Measurements from ENCODE around the gene SPTSSA.
A peak's percentile ranks its signal among the peaks of the same experiment; 100 is the strongest.
"Not testable (repeated sequence)": the region's sequence is repeated elsewhere in the genome, so short reads cannot be mapped to it uniquely, and the experiment has no call there.

SPTSSA gene

GRCh38 chr14:34470319-34470718, 8.3 kb upstream of the SPTSSA start:
- DNase-seq = no peak

GRCh38 chr14:34466691-34467090, 4.7 kb upstream of the SPTSSA start:
- DNase-seq = no peak

- peak; percentile 37 for DNase-seq
Measured at GRCh38 chr14:34465069-34465859, 3.2 kb upstream of the SPTSSA start.

- DNase-seq = no peak
Measured at GRCh38 chr14:34463598-34463961, 1.5 kb upstream of the SPTSSA start.

- peak; percentile 50 for DNase-seq
Measured at GRCh38 chr14:34461334-34462131, 507 bp downstream of the SPTSSA start.

GRCh38 chr14:34460841-34461240, 1.2 kb downstream of the SPTSSA start:
- DNase-seq = peak; percentile 19

GRCh38 chr14:34460295-34460694, 1.7 kb downstream of the SPTSSA start:
- DNase-seq = no peak

GRCh38 chr14:34457186-34457585, 4.9 kb downstream of the SPTSSA start:
- DNase-seq = no peak

- DNase-seq = no peak
Measured at GRCh38 chr14:34453226-34453625, 8.8 kb downstream of the SPTSSA start.

GRCh38 chr14:34452258-34452822, 9.7 kb downstream of the SPTSSA start:
- DNase-seq = no peak

DNA sequence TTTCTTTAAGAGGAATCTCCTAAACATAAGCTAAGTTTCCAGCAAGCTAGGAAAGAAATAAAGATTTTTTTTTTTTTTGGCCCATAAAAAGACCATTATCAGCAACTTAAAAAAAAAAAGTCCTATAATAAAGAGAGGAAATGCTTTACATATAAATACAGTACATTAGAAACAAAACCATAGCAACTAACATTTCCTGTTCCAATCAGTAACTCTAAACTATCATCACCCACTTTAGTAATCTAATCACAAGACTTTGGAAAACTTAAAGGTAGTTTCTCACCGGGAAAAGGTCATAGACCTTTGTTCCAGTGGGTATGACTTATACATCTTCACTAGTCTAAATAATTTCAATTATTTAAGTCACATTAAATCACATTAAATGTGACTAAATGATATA, 11.1 kb downstream of the SPTSSA start:
- no peak for DNase-seq

DNA sequence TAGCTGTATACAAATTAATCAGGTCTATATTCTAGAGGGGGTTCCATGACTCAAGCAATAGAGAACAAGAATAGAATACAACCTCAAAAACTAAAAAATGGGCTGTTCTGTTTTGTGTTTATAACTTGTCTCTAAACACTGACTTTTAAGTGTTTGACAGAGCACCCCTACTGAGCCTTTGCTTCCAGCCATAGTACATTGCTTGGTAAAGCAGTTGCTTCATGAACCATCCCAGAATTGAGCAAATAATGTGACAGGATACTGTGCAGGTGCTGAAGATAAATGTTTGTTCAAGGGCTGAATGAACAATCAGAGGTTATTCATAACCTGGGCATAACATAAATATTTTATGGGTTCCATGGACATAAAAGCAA, 11.5 kb downstream of the SPTSSA start:
- no peak for DNase-seq

- no peak for DNase-seq
Measured at GRCh38 chr14:34449819-34450541, 12.1 kb downstream of the SPTSSA start.

- no peak for DNase-seq
Measured at GRCh38 chr14:34439090-34439489, 22.9 kb downstream of the SPTSSA start.

GRCh38 chr14:34438438-34438837, 23.6 kb downstream of the SPTSSA start:
- DNase-seq = no peak

GRCh38 chr14:34437729-34438080, 24.3 kb downstream of the SPTSSA start:
- DNase-seq = no peak

DNA sequence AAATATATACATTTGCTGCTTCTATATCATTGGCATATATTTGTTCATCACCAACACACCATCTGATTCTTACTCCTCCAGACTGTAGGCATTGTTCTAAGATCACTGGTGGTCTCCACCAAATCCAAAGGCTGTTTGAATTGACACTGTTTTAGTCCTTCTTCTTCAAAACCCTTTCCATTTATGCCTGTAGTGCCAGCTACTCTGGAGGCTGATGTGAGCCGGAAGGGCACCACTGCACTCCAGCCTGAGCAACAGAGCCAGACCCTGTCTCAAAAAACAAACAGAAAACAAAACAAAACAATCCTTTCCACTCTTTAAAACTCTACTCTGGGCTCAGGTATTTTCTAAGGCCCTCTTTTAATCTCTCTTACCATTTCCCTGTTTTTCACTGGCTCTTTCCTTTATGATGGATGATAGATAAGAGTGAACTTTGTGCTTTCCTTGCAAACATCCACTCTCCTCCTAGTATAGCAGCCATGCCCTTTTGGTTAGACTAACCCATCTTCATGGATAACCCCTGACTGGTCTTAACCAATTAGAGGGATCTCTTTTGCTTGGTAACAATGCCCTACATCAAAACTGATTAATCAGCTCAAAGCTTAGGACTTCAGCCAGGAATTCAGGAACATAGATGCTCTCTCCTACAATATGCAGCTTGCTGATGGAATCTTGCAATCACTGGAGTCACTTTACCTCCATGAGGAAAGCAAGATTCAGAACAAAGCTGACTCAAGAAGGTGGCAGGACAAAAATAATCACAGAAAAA, 24.9 kb downstream of the SPTSSA start:
- DNase-seq = no peak

GRCh38 chr14:34436118-34436905, 25.7 kb downstream of the SPTSSA start:
- peak; percentile 22 for DNase-seq

DNA sequence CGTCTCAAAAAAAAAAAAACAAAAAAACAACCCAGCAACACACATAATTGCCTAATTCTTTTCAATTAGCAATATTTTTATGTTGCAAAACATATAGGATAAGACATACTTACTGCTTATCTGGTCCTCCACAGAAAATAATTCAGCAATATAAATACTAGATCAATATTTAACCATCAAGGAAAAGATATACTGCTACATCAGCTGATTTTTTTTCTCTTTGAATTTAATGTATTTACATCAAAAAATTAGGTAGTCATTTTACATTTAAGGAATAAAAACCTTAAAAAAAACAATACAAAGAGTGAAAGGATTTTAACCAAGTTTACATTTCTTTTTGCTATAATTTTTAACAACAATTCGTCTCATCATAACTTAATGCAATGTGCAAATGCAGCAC, 28.1 kb downstream of the SPTSSA start:
- no peak for DNase-seq

- not testable (repeated sequence) for DNase-seq
Measured at GRCh38 chr14:34428102-34428466, 34.0 kb downstream of the SPTSSA start.

Data from fibroblast of skin of back (primary cell).